HepG2 (cell line): ENCODE results near the gene POLR1H. TPM values are rescaled to one million over a fixed set of nuclear protein-coding genes. Genes with fewer than 3 reads are reported as not detected.
A peak's percentile ranks its signal among the peaks of the same experiment; 100 is the strongest.

Source experiments
- CREB3 ChIP-seq: sonication (generic); formaldehyde crosslinking; IDR thresholded peaks from 2 replicates; pipeline ENCODE4 v1.5.0; 2020; ENCODE audit warnings: missing genetic modification reagents
- DDIT3 ChIP-seq: sonication (generic); formaldehyde crosslinking; IDR thresholded peaks from 2 replicates; pipeline ENCODE4 v1.4.0; 2020; ENCODE audit warnings: mild to moderate bottlenecking, missing genetic modification reagents
- FOSL1 ChIP-seq: sonication (generic); formaldehyde crosslinking; IDR thresholded peaks from 2 replicates; pipeline ENCODE4 v1.9.0; 2021; ENCODE audit warnings: missing genetic modification reagents, borderline replicate concordance
- HBP1 ChIP-seq: IDR thresholded peaks from 2 replicates; pipeline ENCODE4 v1.6.1; 2016; ENCODE audit warnings: low read depth, control low read depth
- HDAC6 ChIP-seq: fragments of 200-600 bp; sonication (generic); IDR thresholded peaks from 2 replicates; pipeline ENCODE4 v1.7.0; 2017; ENCODE audit warnings: mild to moderate bottlenecking, antibody characterized with exemption, low read length, low read depth
- HOXA5 ChIP-seq: sonication (generic); formaldehyde crosslinking; IDR thresholded peaks from 2 replicates; pipeline ENCODE4 v1.4.0; 2020; ENCODE audit warnings: missing genetic modification reagents
- KDM2A ChIP-seq: sonication (generic); formaldehyde crosslinking; IDR thresholded peaks from 2 replicates; pipeline ENCODE4 v1.4.0; 2020; ENCODE audit warnings: low read depth, missing genetic modification reagents, borderline replicate concordance
- KLF12 ChIP-seq: sonication (generic); formaldehyde crosslinking; IDR thresholded peaks from 2 replicates; pipeline ENCODE4 v1.4.0; 2020; ENCODE audit warnings: missing genetic modification reagents, borderline replicate concordance
- MAX ChIP-seq: IDR thresholded peaks from 2 replicates; pipeline ENCODE4 v1.6.1; 2012; ENCODE audit warnings: inconsistent platforms
- NFKBIZ ChIP-seq: IDR thresholded peaks from 2 replicates; pipeline ENCODE4 v1.6.1; 2018; ENCODE audit warnings: missing genetic modification reagents, missing compliant biosample characterization
- POLR2AphosphoS2 ChIP-seq: IDR thresholded peaks from 2 replicates; pipeline ENCODE4 v1.6.1; 2011; ENCODE audit warnings: low read depth, low read length, improper control_type of control experiment
- RBM39 ChIP-seq: fragments of 200-400 bp; formaldehyde crosslinking; IDR thresholded peaks from one replicate; pipeline ENCODE4 v1.6.1; 2018; ENCODE audit warnings: antibody characterized with exemption, mild to moderate bottlenecking, low read depth, low read length; ENCODE audit not compliant: poor library complexity, severe bottlenecking
- RFXAP ChIP-seq: sonication (generic); formaldehyde crosslinking; IDR thresholded peaks from 2 replicates; pipeline ENCODE4 v1.4.0; 2020; ENCODE audit warnings: missing genetic modification reagents, borderline replicate concordance
- TEAD3 ChIP-seq: optimal IDR thresholded peaks from 2 replicates; pipeline ENCODE3; 2016; ENCODE audit warnings: borderline replicate concordance
- ZBTB26 ChIP-seq: IDR thresholded peaks from 2 replicates; pipeline ENCODE4 v1.6.1; 2016; ENCODE audit warnings: missing compliant biosample characterization, missing genetic modification reagents, borderline replicate concordance
- ZBTB43 ChIP-seq: sonication (generic); formaldehyde crosslinking; conservative IDR thresholded peaks from 2 replicates; pipeline ENCODE4 v1.4.0; 2020; ENCODE audit warnings: missing genetic modification reagents
- ZMYM3 ChIP-seq: sonication (generic); formaldehyde crosslinking; IDR thresholded peaks from 2 replicates; pipeline ENCODE4 v1.5.1; 2020; ENCODE audit warnings: mild to moderate bottlenecking, missing genetic modification reagents
- ZNF10 ChIP-seq: sonication (generic); formaldehyde crosslinking; IDR thresholded peaks from 2 replicates; pipeline ENCODE4 v1.4.0; 2020; ENCODE audit warnings: mild to moderate bottlenecking, low read depth, missing genetic modification reagents, borderline replicate concordance
- ZNF235 ChIP-seq: sonication (generic); formaldehyde crosslinking; IDR thresholded peaks from 2 replicates; pipeline ENCODE4 v1.8.1; 2023; ENCODE audit warnings: mild to moderate bottlenecking, missing genetic modification reagents, borderline replicate concordance
- ZNF354B ChIP-seq: sonication (generic); formaldehyde crosslinking; IDR thresholded peaks from 2 replicates; pipeline ENCODE4 v1.8.0; 2022; ENCODE audit warnings: mild to moderate bottlenecking, missing genetic modification reagents
- ZNF510 ChIP-seq: sonication (generic); formaldehyde crosslinking; IDR thresholded peaks from 2 replicates; pipeline ENCODE4 v1.4.0; 2020; ENCODE audit warnings: low read depth, mild to moderate bottlenecking, missing genetic modification reagents
- ZNF558 ChIP-seq: sonication (generic); formaldehyde crosslinking; IDR thresholded peaks from 2 replicates; pipeline ENCODE4 v1.9.0; 2022; ENCODE audit warnings: mild to moderate bottlenecking, missing genetic modification reagents, borderline replicate concordance
- ZNF7 ChIP-seq: IDR thresholded peaks from 2 replicates; pipeline ENCODE4 v1.6.1; 2016; ENCODE audit warnings: missing biosample characterization, missing genetic modification reagents
- polyA plus RNA-seq, 8 experiments: library from polyadenylated mRNA; depleted of rRNA in 3 of 8; stranded (reverse) in 7 of 8; unstranded in 1 of 8; fragments of >200 nt; fragmentation: Illumina TruSeq in 4 of 8; extraction: Trizol in 4 of 8; gene quantifications; 2 replicates each; pipeline versions ENCODE4 v1.2.1 to v1.2.3, GENCODE V29; 2011 to 2016; ENCODE audit warnings: low read depth in 4 of 8, missing spikeins in 1 of 8, mixed read lengths in 1 of 8; ENCODE audit not compliant: insufficient read depth in 1 of 8
- total RNA-seq, 5 experiments: library from RNA; depleted of rRNA; stranded (reverse); fragments of >200 nt; fragmentation: Illumina TruSeq; extraction: Trizol; gene quantifications; 2 replicates each; pipeline ENCODE4 v1.2.3, GENCODE V29; 2016; ENCODE audit warnings: low read depth in 1 of 5

The POLR1H gene
- total and polyA plus RNA-seq, 2 of the 13 experiments (the other 11 are each of a cell fraction or from before 2014, with no cell fraction given): 61.4 to 79.8 TPM

- TF ChIP-seq RFXAP (CRISPR knock-in tag): no peak; the same call in 1 of the 2 replicates
- no peak for TF ChIP-seq DDIT3
- no peak; the same call in 1 of the 2 replicates for TF ChIP-seq HOXA5 (CRISPR knock-in tag)
- 0 out of 2 replicates have a peak, but pooled peaks have one; percentile 13 for TF ChIP-seq CREB3 (CRISPR knock-in tag)
- no peak for TF ChIP-seq HDAC6
- peak; percentile 90 for TF ChIP-seq TEAD3 (CRISPR knock-in tag)
- TF ChIP-seq MAX: peak; percentile 94
- TF ChIP-seq ZNF558 (CRISPR knock-in tag): 0 out of 2 replicates have a peak, but pooled peaks have one; percentile 32
- TF ChIP-seq KDM2A: peak; percentile 60; the same call in 1 of the 2 replicates
- TF ChIP-seq RBM39: no peak
- TF ChIP-seq ZBTB26 (CRISPR knock-in tag): 0 out of 2 replicates have a peak, but pooled peaks have one; percentile 44
- TF ChIP-seq ZNF10 (CRISPR knock-in tag): no peak
- TF ChIP-seq KLF12 (CRISPR knock-in tag): peak; percentile 31; the same call in 1 of the 2 replicates
- TF ChIP-seq HBP1 (CRISPR knock-in tag): peak; percentile 56; the same call in 1 of the 2 replicates
- peak; percentile 70 for TF ChIP-seq ZNF510 (CRISPR knock-in tag)
- TF ChIP-seq POLR2AphosphoS2: no peak
- peak; percentile 64; the same call in 1 of the 2 replicates for TF ChIP-seq ZBTB43
- no peak for TF ChIP-seq ZNF354B
- no peak for TF ChIP-seq ZNF235 (CRISPR knock-in tag)
- TF ChIP-seq ZMYM3 (CRISPR knock-in tag): no peak
- TF ChIP-seq ZNF7 (CRISPR knock-in tag): no peak
- TF ChIP-seq FOSL1 (CRISPR knock-in tag): no peak
- 0 out of 2 replicates have a peak, but pooled peaks have one; percentile 37 for TF ChIP-seq NFKBIZ (CRISPR knock-in tag)
Measured at GRCh38 chr6:30100585-30101443, 39.7 kb downstream of the POLR1H start (continued).
